ENCODE measurements around the gene ARID2. TPM values are rescaled to one million over a fixed set of nuclear protein-coding genes. Genes with fewer than 3 reads are reported as not detected.

Gene ARID2
- total RNA-seq, 2 experiments from 2014 or later: 30.1 to 44.9 TPM

GRCh38 chr12:45712319-45712718 lies 17.2 kb upstream of the ARID2 start:
- no peak overlapping the region for H3K4me2 ChIP-seq (ENCODE audit: low read length)
- BruUV-seq (replicated peaks): no TSS peak
- no peak overlapping the region for H3K4me3 ChIP-seq (ENCODE audit: low read depth, low read length, poor library complexity, severe bottlenecking)
- peaks cover 2% of the 10 kb centered on the region for H3K4me1 ChIP-seq (ENCODE audit: insufficient read depth, low read length, poor library complexity, severe bottlenecking)
- intact Hi-C loops (cut with micrococcal nuclease; ENCODE audit: unreplicated experiment): no loop called here
- H3K9me3 ChIP-seq (ENCODE audit: low read length): no peaks in the 10 kb centered on the region
- CTCF ChIA-PET (ENCODE audit: unreplicated experiment): no interaction called here
- no peaks in the 10 kb centered on the region for H3K9me2 ChIP-seq (ENCODE audit: insufficient read depth, low read length)
- no peaks in the 10 kb centered on the region for H3K36me3 ChIP-seq (ENCODE audit: insufficient read depth, low read length)
- TF ChIP-seq EZH2phosphoT487 (IDR thresholded peaks at IDR 0.05; ENCODE audit: borderline replicate concordance, low read depth, low read length) (no peak), CTCF (conservative IDR thresholded peaks at IDR 0.05; ENCODE audit: low read length) (no peak)
- H3K79me2 ChIP-seq (ENCODE audit: insufficient read depth, low read depth, low read length): no peaks in the 10 kb centered on the region; the same call in 1 of the 2 replicates
- no peak overlapping the region for H3K27ac ChIP-seq (ENCODE audit: low read depth, low read length, poor library complexity, severe bottlenecking)
- H4K20me1 ChIP-seq (ENCODE audit: insufficient read depth, low read length): no peaks in the 10 kb centered on the region
- no peak for DNase-seq (ENCODE audit: low spot score)
- POLR2A ChIA-PET: interaction anchor here (0.6 to 1.0 kb wide), 2 partner anchors 13 to 157 kb away, joined by 3 read pairs; no protein-coding TSS in a partner anchor
- no peak overlapping the region for H2AFZ ChIP-seq (ENCODE audit: low read length)

GRCh38 chr12:45713078-45713477 lies 16.4 kb upstream of the ARID2 start:
- intact Hi-C loops (cut with micrococcal nuclease; ENCODE audit: unreplicated experiment): no loop called here
- Histone ChIP-seq H3K36me3 (ENCODE audit: insufficient read depth, low read length) (no peaks in the 10 kb centered on the region), H3K9me2 (ENCODE audit: insufficient read depth, low read length) (no peaks in the 10 kb centered on the region), H4K20me1 (ENCODE audit: insufficient read depth, low read length) (no peaks in the 10 kb centered on the region), H3K9me3 (ENCODE audit: low read length) (no peaks in the 10 kb centered on the region), H2AFZ (ENCODE audit: low read length) (no peak overlapping the region), H3K27ac (ENCODE audit: low read depth, low read length, poor library complexity, severe bottlenecking) (no peak overlapping the region), H3K4me2 (ENCODE audit: low read length) (no peak overlapping the region), H3K4me1 (ENCODE audit: insufficient read depth, low read length, poor library complexity, severe bottlenecking) (no peaks in the 10 kb centered on the region), H3K79me2 (ENCODE audit: insufficient read depth, low read depth, low read length) (no peaks in the 10 kb centered on the region; the same call in 1 of the 2 replicates), H3K4me3 (ENCODE audit: low read depth, low read length, poor library complexity, severe bottlenecking) (no peak overlapping the region)
- no peak for TF ChIP-seq CTCF (conservative IDR thresholded peaks at IDR 0.05; ENCODE audit: low read length)
- no peak for TF ChIP-seq EZH2phosphoT487 (IDR thresholded peaks at IDR 0.05; ENCODE audit: borderline replicate concordance, low read depth, low read length)
- no peak for DNase-seq (ENCODE audit: low spot score)
- POLR2A ChIA-PET: interaction anchor here (1.0 kb wide), 1 partner anchor 12 kb away, joined by 3 read pairs; no protein-coding TSS in a partner anchor
- no TSS peak for BruUV-seq (replicated peaks)
- CTCF ChIA-PET (ENCODE audit: unreplicated experiment): no interaction called here

GRCh38 chr12:45718306-45718705 lies 11.2 kb upstream of the ARID2 start:
- H3K4me3 ChIP-seq (ENCODE audit: low read depth, low read length, poor library complexity, severe bottlenecking): no peak overlapping the region
- intact Hi-C loops (cut with micrococcal nuclease; ENCODE audit: unreplicated experiment): no loop called here
- H3K27ac ChIP-seq (ENCODE audit: low read depth, low read length, poor library complexity, severe bottlenecking): no peak overlapping the region
- no TSS peak for BruUV-seq (replicated peaks)
- H4K20me1 ChIP-seq (ENCODE audit: insufficient read depth, low read length): peaks cover 22% of the 10 kb centered on the region; the same call in 1 of the 2 replicates
- H3K36me3 ChIP-seq (ENCODE audit: insufficient read depth, low read length): peaks cover 37% of the 10 kb centered on the region
- no peak overlapping the region for H3K4me2 ChIP-seq (ENCODE audit: low read length)
- peaks cover 18% of the 10 kb centered on the region for H3K4me1 ChIP-seq (ENCODE audit: insufficient read depth, low read length, poor library complexity, severe bottlenecking)
- ChIA-PET POLR2A (no interaction called here), CTCF (ENCODE audit: unreplicated experiment) (no interaction called here)
- TF ChIP-seq CTCF (conservative IDR thresholded peaks at IDR 0.05; ENCODE audit: low read length) (no peak), EZH2phosphoT487 (IDR thresholded peaks at IDR 0.05; ENCODE audit: borderline replicate concordance, low read depth, low read length) (no peak)
- DNase-seq (ENCODE audit: low spot score): no peak
- no peaks in the 10 kb centered on the region for H3K9me2 ChIP-seq (ENCODE audit: insufficient read depth, low read length)
- H3K9me3 ChIP-seq (ENCODE audit: low read length): no peaks in the 10 kb centered on the region
- no peak overlapping the region for H2AFZ ChIP-seq (ENCODE audit: low read length)
- peaks cover 48% of the 10 kb centered on the region for H3K79me2 ChIP-seq (ENCODE audit: insufficient read depth, low read depth, low read length)

Measured in OCI-LY7 (cell line).